ENCODE measurements around the gene RNF208.

Gene RNF208

GRCh38 chr9:137183980-137184595, 38.0 kb downstream of the RNF208 start:
- DNase-seq (ENCODE audit: extremely low read depth, low read depth), result no peak

GRCh38 chr9:137182836-137183235, 39.2 kb downstream of the RNF208 start:
- TF ChIP-seq CTCF (IDR thresholded peaks at IDR 0.05; ENCODE audit: low read depth, low read length), result no peak
- DNase-seq (ENCODE audit: extremely low read depth, low read depth), result no peak

More at GRCh38 chr9:137183980-137184595, 38.0 kb downstream of the RNF208 start:
- TF ChIP-seq CTCF (IDR thresholded peaks at IDR 0.05; ENCODE audit: low read depth, low read length), result no peak

GRCh38 chr9:137181680-137182079, 40.4 kb downstream of the RNF208 start:
- DNase-seq (ENCODE audit: extremely low read depth, low read depth), result no peak
- no peak for TF ChIP-seq CTCF (IDR thresholded peaks at IDR 0.05; ENCODE audit: low read depth, low read length)

GRCh38 chr9:137180491-137180890, 41.5 kb downstream of the RNF208 start:
- DNase-seq (ENCODE audit: extremely low read depth, low read depth), result no peak
- TF ChIP-seq CTCF (IDR thresholded peaks at IDR 0.05; ENCODE audit: low read depth, low read length), result no peak

- DNase-seq (ENCODE audit: extremely low read depth, low read depth), result no peak
- no peak for TF ChIP-seq CTCF (IDR thresholded peaks at IDR 0.05; ENCODE audit: low read depth, low read length)
Observed at GRCh38 chr9:137179761-137180160, 42.3 kb downstream of the RNF208 start.

- no peak for DNase-seq (ENCODE audit: extremely low read depth, low read depth)
- no peak for TF ChIP-seq CTCF (IDR thresholded peaks at IDR 0.05; ENCODE audit: low read depth, low read length)
Observed at GRCh38 chr9:137178939-137179630, 43.0 kb downstream of the RNF208 start.

GRCh38 chr9:137178201-137178938, 43.7 kb downstream of the RNF208 start:
- TF ChIP-seq CTCF (IDR thresholded peaks at IDR 0.05; ENCODE audit: low read depth, low read length), result no peak
- DNase-seq (ENCODE audit: extremely low read depth, low read depth), result no peak
